HL-60/S4 (cell line): ENCODE results near the gene TUT1.
"Not testable (repeated sequence)": the region's sequence is repeated elsewhere in the genome, so short reads cannot be mapped to it uniquely, and the experiment has no call there.

Source experiments
- in situ Hi-C: fragments of 300-500 bp; cut with MboI; formaldehyde crosslinking; loops from 2 replicates; pipeline ENCODE4 v1.14.3; 2022; ENCODE audit warnings: low sequenced_read_pairs

TUT1 gene

GRCh38 chr11:62578541-62578940 lies 12.8 kb downstream of the TUT1 start:
- in situ Hi-C loops, result no loop called here

- in situ Hi-C loops, result no loop called here
Measured at GRCh38 chr11:62577046-62577714, 14.1 kb downstream of the TUT1 start.

- in situ Hi-C loops, result no loop called here
Measured at GRCh38 chr11:62575837-62576236, 15.5 kb downstream of the TUT1 start.

GRCh38 chr11:62575156-62575555 lies 16.2 kb downstream of the TUT1 start:
- in situ Hi-C loops, result no loop called here

GRCh38 chr11:62574363-62575071 lies 16.8 kb downstream of the TUT1 start:
- in situ Hi-C loops, result no loop called here

- in situ Hi-C loops, result no loop called here
Measured at GRCh38 chr11:62573592-62574362, 17.5 kb downstream of the TUT1 start, which contains the start of gene EEF1G. Gene EEF1G, minus strand, starts transcription at chr11:62573891. Its CDS starts 49 bp downstream, at chr11:62573842.

- in situ Hi-C loops, result no loop called here
Measured at GRCh38 chr11:62573006-62573591, 18.2 kb downstream of the TUT1 start.

GRCh38 chr11:62572431-62572830 lies 18.9 kb downstream of the TUT1 start:
- in situ Hi-C loops, result no loop called here

- in situ Hi-C loops, result not testable (repeated sequence)
Measured at GRCh38 chr11:62571493-62571892, 19.8 kb downstream of the TUT1 start.

- in situ Hi-C loops, result not testable (repeated sequence)
Measured at GRCh38 chr11:62570903-62571302, 20.4 kb downstream of the TUT1 start.

- in situ Hi-C loops, result no loop called here
Measured at GRCh38 chr11:62569611-62570010, 21.7 kb downstream of the TUT1 start.

GRCh38 chr11:62567018-62567633 lies 24.2 kb downstream of the TUT1 start:
- in situ Hi-C loops, result no loop called here

- in situ Hi-C loops, result no loop called here
Measured at GRCh38 chr11:62566247-62566646, 25.1 kb downstream of the TUT1 start.

- in situ Hi-C loops, result no loop called here
Measured at GRCh38 chr11:62565100-62565802, 26.1 kb downstream of the TUT1 start.

- in situ Hi-C loops, result not testable (repeated sequence)
Measured at GRCh38 chr11:62561677-62562230, 29.6 kb downstream of the TUT1 start.

GRCh38 chr11:62560566-62561103 lies 30.7 kb downstream of the TUT1 start:
- in situ Hi-C loops, result no loop called here

- in situ Hi-C loops, result loop anchor here (10.0 kb wide), 2 partner anchors 135 to 165 kb away; no protein-coding TSS in a partner anchor
Measured at GRCh38 chr11:62559626-62560025, 31.7 kb downstream of the TUT1 start.

GRCh38 chr11:62559204-62559603 lies 32.1 kb downstream of the TUT1 start:
- in situ Hi-C loops, result loop anchor here (10.0 kb wide), 2 partner anchors 134 to 164 kb away; no protein-coding TSS in a partner anchor

GRCh38 chr11:62558669-62559068 lies 32.7 kb downstream of the TUT1 start:
- in situ Hi-C loops, result loop anchor here (10.0 kb wide), 2 partner anchors 134 to 164 kb away; no protein-coding TSS in a partner anchor
